Neural cell (in vitro differentiated cells): Measurements from ENCODE around the gene TNFAIP1.

Experiments
- CTCF ChIP-seq: fragments of 450-650 bp; IDR thresholded peaks from 2 replicates; pipeline ENCODE4 v1.5.1; 2014; ENCODE audit warnings: antibody characterized with exemption, mild to moderate bottlenecking, moderate library complexity; ENCODE audit not compliant: poor library complexity, severe bottlenecking
- EP300 ChIP-seq: fragments of 450-650 bp; conservative IDR thresholded peaks from 2 replicates; pipeline ENCODE4 v1.6.1; 2014; ENCODE audit warnings: antibody characterized with exemption, mild to moderate bottlenecking, moderate library complexity; ENCODE audit not compliant: poor library complexity, severe bottlenecking
- EZH2 ChIP-seq: fragments of 200-600, 300-800 bp; shearing (Covaris generic), sonication (generic); IDR thresholded peaks from 2 replicates; pipeline ENCODE4 v1.6.1; 2014; ENCODE audit warnings: antibody characterized with exemption, low read length, borderline replicate concordance, mild to moderate bottlenecking; ENCODE audit not compliant: insufficient read depth, poor library complexity, severe bottlenecking
- MXI1 ChIP-seq: fragments of 450-650 bp; conservative IDR thresholded peaks from 2 replicates; pipeline ENCODE4 v1.6.1; 2014; ENCODE audit warnings: antibody characterized with exemption, mild to moderate bottlenecking; ENCODE audit not compliant: poor library complexity, severe bottlenecking
- POLR2AphosphoS5 ChIP-seq: IDR thresholded peaks from 2 replicates; pipeline ENCODE4 v1.6.1; 2012
- RAD21 ChIP-seq: fragments of 450-650 bp; conservative IDR thresholded peaks from 2 replicates; pipeline ENCODE4 v1.6.1; 2014; ENCODE audit warnings: antibody characterized with exemption, mild to moderate bottlenecking, moderate library complexity
- SMC3 ChIP-seq: fragments of 450-650 bp; conservative IDR thresholded peaks from 2 replicates; pipeline ENCODE4 v1.6.1; 2014; ENCODE audit warnings: antibody characterized with exemption, mild to moderate bottlenecking, moderate library complexity; ENCODE audit not compliant: poor library complexity
- TAF1 ChIP-seq: IDR thresholded peaks from 2 replicates; pipeline ENCODE4 v1.6.1; 2012; ENCODE audit warnings: low read depth
- TF ChIP-seq, protein P1 (sequence below): IDR thresholded peaks from 2 replicates; pipeline ENCODE4 v1.6.1; 2012; ENCODE audit warnings: borderline replicate concordance

- TF ChIP-seq CTCF (no peak), POLR2AphosphoS5 (no peak), EZH2 (no peak), RAD21 (no peak), TAF1 (no peak), EP300 (no peak), MXI1 (no peak), SMC3 (no peak)
- TF ChIP-seq, protein P1, sequence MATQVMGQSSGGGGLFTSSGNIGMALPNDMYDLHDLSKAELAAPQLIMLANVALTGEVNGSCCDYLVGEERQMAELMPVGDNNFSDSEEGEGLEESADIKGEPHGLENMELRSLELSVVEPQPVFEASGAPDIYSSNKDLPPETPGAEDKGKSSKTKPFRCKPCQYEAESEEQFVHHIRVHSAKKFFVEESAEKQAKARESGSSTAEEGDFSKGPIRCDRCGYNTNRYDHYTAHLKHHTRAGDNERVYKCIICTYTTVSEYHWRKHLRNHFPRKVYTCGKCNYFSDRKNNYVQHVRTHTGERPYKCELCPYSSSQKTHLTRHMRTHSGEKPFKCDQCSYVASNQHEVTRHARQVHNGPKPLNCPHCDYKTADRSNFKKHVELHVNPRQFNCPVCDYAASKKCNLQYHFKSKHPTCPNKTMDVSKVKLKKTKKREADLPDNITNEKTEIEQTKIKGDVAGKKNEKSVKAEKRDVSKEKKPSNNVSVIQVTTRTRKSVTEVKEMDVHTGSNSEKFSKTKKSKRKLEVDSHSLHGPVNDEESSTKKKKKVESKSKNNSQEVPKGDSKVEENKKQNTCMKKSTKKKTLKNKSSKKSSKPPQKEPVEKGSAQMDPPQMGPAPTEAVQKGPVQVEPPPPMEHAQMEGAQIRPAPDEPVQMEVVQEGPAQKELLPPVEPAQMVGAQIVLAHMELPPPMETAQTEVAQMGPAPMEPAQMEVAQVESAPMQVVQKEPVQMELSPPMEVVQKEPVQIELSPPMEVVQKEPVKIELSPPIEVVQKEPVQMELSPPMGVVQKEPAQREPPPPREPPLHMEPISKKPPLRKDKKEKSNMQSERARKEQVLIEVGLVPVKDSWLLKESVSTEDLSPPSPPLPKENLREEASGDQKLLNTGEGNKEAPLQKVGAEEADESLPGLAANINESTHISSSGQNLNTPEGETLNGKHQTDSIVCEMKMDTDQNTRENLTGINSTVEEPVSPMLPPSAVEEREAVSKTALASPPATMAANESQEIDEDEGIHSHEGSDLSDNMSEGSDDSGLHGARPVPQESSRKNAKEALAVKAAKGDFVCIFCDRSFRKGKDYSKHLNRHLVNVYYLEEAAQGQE = no peak
Observed at GRCh38 chr17:28285965-28286364, 49.6 kb upstream of the TNFAIP1 start.
